Vagina (tissue), 2 donors: ENCODE data around the gene ARID4A.

ENCODE experiments used
- CTCF ChIP-seq, 3 experiments: fragments of 450-650 bp in 2 of 3; fragments of 200-600 bp in 1 of 3; sonication (generic) in 1 of 3; IDR thresholded peaks; one replicate each; pipeline ENCODE4 v1.5.1; 2017 to 2019; ENCODE audit warnings: antibody characterized with exemption in 3 of 3, mild to moderate bottlenecking in 2 of 3, moderate library complexity in 2 of 3
- POLR2A ChIP-seq, 2 donors: fragments of 450-650 bp; IDR thresholded peaks; one replicate each; pipeline ENCODE4 v1.6.1; 2017; ENCODE audit warnings: antibody characterized with exemption in 2 of 2, mild to moderate bottlenecking in 2 of 2, moderate library complexity in 2 of 2
- POLR2AphosphoS5 ChIP-seq, 2 donors: sonication (generic); formaldehyde crosslinking; IDR thresholded peaks; one replicate each; pipeline ENCODE4 v1.9.0; 2017; ENCODE audit warnings: antibody characterized with exemption in 2 of 2, mild to moderate bottlenecking in 2 of 2, low read depth in 1 of 2; ENCODE audit not compliant: insufficient read depth in 1 of 2

GRCh38 chr14:58301416-58301815 lies 3.1 kb downstream of the ARID4A start:
- TF ChIP-seq POLR2A (IDR thresholded peaks at IDR 0.05) = no peak
- TF ChIP-seq CTCF (IDR thresholded peaks at IDR 0.05) = no peak
- no peak for TF ChIP-seq POLR2AphosphoS5 (IDR thresholded peaks at IDR 0.05; ENCODE audit: insufficient read depth in 1 of 2, low read depth in 1 of 2)
